Peyer's patch (tissue), 4 donors: Measurements from ENCODE around the gene AGAP3. TPM values are rescaled to one million over a fixed set of nuclear protein-coding genes. Genes with fewer than 3 reads are reported as not detected.

Experiments
- DNase-seq, 3 donors: peaks; one replicate each; pipeline ENCODE4 v3.0.0-alpha.2; 2017 to 2019
- H3K27ac ChIP-seq, 4 donors: fragments of 200-600 bp; sonication (generic); one replicate each; pipeline ENCODE4 v1.5.1; 2016 to 2019
- H3K27me3 ChIP-seq, 2 donors: fragments of 200-600 bp; sonication (generic); one replicate each; pipeline ENCODE4 v1.5.1; 2019
- H3K36me3 ChIP-seq, 3 donors: fragments of 200-600 bp; sonication (generic); one replicate each; pipeline ENCODE4 v1.5.1; 2016 to 2019
- H3K4me1 ChIP-seq, 4 donors: fragments of 200-600 bp; sonication (generic); one replicate each; pipeline ENCODE4 v1.5.1; 2016 to 2019
- H3K4me3 ChIP-seq, 4 donors: fragments of 200-600 bp; sonication (generic); 1 replicate in 3 of 4; 2 replicates in 1 of 4; pipeline ENCODE4 v1.5.1; 2016 to 2019; ENCODE audit warnings: mild to moderate bottlenecking in 1 of 4
- H3K9me3 ChIP-seq, 4 donors: fragments of 200-600 bp; sonication (generic); one replicate each; pipeline ENCODE4 v1.5.1; 2016 to 2019; ENCODE audit warnings: mild to moderate bottlenecking in 1 of 4
- POLR2A ChIP-seq, 2 donors: fragments of 450-650 bp; IDR thresholded peaks; one replicate each; pipeline ENCODE4 v1.5.1; 2017; ENCODE audit warnings: antibody characterized with exemption in 2 of 2, mild to moderate bottlenecking in 2 of 2, moderate library complexity in 2 of 2
- total RNA-seq, 4 donors: library from RNA; depleted of rRNA; stranded (reverse); fragments of >200 nt; gene quantifications; one replicate each; pipeline ENCODE4 v1.1.0, GENCODE V29; 2016
- TF ChIP-seq, protein P1 (sequence below), 6 experiments: fragments of 450-650 bp in 4 of 6; fragments of 200-600 bp in 2 of 6; sonication (generic) in 1 of 6; IDR thresholded peaks; one replicate each; pipeline ENCODE4 v1.5.1; 2017 to 2019; ENCODE audit warnings: antibody characterized with exemption in 6 of 6, mild to moderate bottlenecking in 3 of 6, moderate library complexity in 1 of 6

AGAP3 gene
- total RNA-seq, 4 donors from 2014 or later: 91.6 to 123 (median 101) TPM

GRCh38 chr7:151094675-151095074, 8.4 kb downstream of the AGAP3 start:
- TF ChIP-seq, protein P1, sequence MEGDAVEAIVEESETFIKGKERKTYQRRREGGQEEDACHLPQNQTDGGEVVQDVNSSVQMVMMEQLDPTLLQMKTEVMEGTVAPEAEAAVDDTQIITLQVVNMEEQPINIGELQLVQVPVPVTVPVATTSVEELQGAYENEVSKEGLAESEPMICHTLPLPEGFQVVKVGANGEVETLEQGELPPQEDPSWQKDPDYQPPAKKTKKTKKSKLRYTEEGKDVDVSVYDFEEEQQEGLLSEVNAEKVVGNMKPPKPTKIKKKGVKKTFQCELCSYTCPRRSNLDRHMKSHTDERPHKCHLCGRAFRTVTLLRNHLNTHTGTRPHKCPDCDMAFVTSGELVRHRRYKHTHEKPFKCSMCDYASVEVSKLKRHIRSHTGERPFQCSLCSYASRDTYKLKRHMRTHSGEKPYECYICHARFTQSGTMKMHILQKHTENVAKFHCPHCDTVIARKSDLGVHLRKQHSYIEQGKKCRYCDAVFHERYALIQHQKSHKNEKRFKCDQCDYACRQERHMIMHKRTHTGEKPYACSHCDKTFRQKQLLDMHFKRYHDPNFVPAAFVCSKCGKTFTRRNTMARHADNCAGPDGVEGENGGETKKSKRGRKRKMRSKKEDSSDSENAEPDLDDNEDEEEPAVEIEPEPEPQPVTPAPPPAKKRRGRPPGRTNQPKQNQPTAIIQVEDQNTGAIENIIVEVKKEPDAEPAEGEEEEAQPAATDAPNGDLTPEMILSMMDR (IDR thresholded peaks at IDR 0.05): no peak
- TF ChIP-seq POLR2A (IDR thresholded peaks at IDR 0.05): no peak
- no peak overlapping the region for H3K27ac ChIP-seq
- H3K27me3 ChIP-seq: no peaks in the 10 kb centered on the region
- no peak for DNase-seq
- H3K4me3 ChIP-seq: no peak overlapping the region
- H3K9me3 ChIP-seq: no peaks in the 10 kb centered on the region
- H3K4me1 ChIP-seq: peaks cover 0 to 24% (median 0%) of the 10 kb centered on the region in 4 donors
- H3K36me3 ChIP-seq: peaks cover 0 to 5% (median 0%) of the 10 kb centered on the region in 3 donors

DNA sequence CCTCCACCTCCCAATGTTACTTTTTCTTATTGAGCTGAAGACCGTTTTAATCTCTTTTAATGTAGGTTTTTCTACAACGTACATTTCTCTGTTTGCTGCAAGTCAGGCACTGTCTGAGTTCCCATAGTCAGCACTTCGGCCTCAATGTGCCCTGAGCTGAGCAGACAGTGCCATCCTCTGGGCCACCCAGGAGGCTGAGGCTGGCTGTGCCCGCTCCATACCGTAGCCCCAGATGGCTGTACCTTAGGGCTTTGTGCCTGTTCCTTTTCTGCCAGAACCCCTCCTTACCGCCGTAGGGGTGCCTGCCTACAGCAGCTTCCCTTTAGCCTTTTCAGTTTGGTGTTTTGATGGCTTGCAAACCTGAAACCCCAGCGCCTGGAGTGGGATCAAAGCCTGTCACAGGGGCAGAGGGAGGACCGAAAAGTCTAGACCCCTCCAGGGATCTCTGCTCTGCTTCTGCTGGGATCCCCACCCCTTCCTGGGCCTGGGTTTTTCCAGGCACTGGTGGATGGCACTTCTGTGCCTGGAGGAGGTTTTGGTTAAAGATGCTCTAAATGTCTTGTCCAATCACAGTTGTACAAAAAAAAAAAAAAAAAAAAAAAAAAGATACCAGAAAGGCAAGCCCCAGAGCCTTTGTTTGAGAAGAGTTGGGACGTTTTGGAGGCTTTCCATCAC, 9.0 kb downstream of the AGAP3 start:
- Histone ChIP-seq H3K4me1 (peaks cover 0 to 24% (median 0%) of the 10 kb centered on the region in 4 donors), H3K4me3 (no peak overlapping the region), H3K27ac (no peak overlapping the region), H3K27me3 (no peaks in the 10 kb centered on the region), H3K36me3 (peaks cover 0 to 5% (median 0%) of the 10 kb centered on the region in 3 donors), H3K9me3 (no peaks in the 10 kb centered on the region)
- DNase-seq: no peak
- TF ChIP-seq POLR2A (IDR thresholded peaks at IDR 0.05): no peak
- TF ChIP-seq, protein P1 (IDR thresholded peaks at IDR 0.05): no peak

DNA sequence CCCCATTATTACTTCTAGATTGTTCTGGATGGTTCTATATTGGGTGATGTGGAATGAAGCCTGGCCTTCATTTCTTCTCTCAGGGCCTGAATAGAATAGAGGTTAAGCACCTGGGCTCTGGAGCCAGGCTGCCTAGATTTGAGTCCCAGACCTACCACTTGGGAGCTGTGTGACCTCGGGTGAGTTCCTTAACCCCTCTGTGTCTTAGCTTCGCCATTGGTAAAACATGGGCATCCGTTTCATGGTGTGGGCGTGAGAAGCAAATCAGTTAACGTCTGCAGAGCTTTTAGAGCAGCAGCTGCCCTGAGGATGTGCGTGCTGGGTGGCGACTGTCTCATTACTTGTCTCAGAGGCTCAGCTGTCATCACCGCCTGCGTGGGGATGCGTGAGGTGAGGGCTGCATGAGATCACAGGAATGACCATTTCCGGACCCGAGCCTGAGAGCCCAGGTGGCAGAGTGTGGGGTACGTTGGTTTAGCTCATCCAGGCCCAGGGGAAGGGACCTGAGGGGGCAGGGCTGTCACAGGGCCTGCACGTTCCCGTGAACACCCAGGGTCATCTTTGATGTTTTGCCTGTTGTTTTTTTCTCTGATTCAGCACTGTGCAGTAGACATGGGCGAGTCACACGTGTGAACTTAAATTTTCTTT, 9.7 kb downstream of the AGAP3 start:
- H3K4me3 ChIP-seq: no peak overlapping the region
- no peaks in the 10 kb centered on the region for H3K9me3 ChIP-seq
- DNase-seq: no peak
- H3K27ac ChIP-seq: no peak overlapping the region
- peaks cover 0 to 5% (median 0%) of the 10 kb centered on the region in 3 donors for H3K36me3 ChIP-seq
- no peaks in the 10 kb centered on the region for H3K27me3 ChIP-seq
- H3K4me1 ChIP-seq: peaks cover 0 to 20% (median 0%) of the 10 kb centered on the region in 4 donors
- TF ChIP-seq POLR2A (IDR thresholded peaks at IDR 0.05): no peak
- TF ChIP-seq, protein P1 (IDR thresholded peaks at IDR 0.05): no peak

DNA sequence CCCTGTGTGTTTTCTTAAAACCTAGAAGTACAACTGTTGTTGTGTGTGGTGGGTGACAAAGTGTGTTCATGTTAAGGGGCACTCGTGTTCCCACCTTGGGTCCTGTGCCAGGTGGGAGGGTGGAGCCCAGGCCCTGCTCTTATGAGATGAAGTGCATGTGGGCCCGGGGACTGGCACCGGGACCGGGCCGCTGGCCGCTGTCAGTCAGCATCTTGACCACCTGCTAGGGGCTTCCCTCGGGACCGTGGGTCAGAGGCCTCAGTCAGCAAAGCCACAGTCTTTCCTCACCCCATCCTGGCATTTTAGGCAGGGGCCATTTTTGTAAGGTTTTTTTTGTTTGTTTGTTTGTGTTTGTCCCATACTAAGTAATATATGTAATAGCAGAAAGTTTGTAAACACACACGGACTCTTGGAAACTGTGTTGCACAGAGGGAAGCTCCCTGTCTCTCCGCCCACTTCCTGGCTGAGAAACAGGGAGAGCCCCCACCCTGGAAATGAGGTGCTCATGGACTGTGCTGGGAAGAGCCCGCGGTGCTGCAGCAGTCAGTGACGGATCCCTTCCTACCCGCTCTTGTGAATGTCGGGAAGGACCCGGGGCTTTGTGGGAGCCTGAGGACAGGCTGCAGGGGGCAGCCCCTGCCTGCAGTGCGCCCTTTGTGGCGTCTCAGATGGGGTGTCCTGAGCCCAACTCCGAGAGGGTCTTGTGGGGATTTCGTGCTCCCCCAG, 13.4 kb downstream of the AGAP3 start:
- DNase-seq: no peak
- H3K9me3 ChIP-seq: no peaks in the 10 kb centered on the region

GRCh38 chr7:151100921-151101320, 14.6 kb downstream of the AGAP3 start:
- H3K4me3 ChIP-seq: no peak overlapping the region
- no peaks in the 10 kb centered on the region for H3K27me3 ChIP-seq
- no peaks in the 10 kb centered on the region for H3K9me3 ChIP-seq
- no peak overlapping the region for H3K27ac ChIP-seq
- DNase-seq: no peak
- TF ChIP-seq, protein P1 (IDR thresholded peaks at IDR 0.05): no peak
- TF ChIP-seq POLR2A (IDR thresholded peaks at IDR 0.05): no peak
- peaks cover 0 to 22% (median 0%) of the 10 kb centered on the region in 4 donors for H3K4me1 ChIP-seq
- H3K36me3 ChIP-seq: peaks cover 0 to 9% (median 0%) of the 10 kb centered on the region in 3 donors

More for the DNA sequence above, 13.4 kb downstream of the AGAP3 start:
- Histone ChIP-seq H3K4me1 (peaks cover 0 to 17% (median 0%) of the 10 kb centered on the region in 4 donors), H3K4me3 (no peak overlapping the region), H3K27ac (no peak overlapping the region), H3K27me3 (no peaks in the 10 kb centered on the region), H3K36me3 (peaks cover 0 to 4% (median 0%) of the 10 kb centered on the region in 3 donors)
- TF ChIP-seq POLR2A (IDR thresholded peaks at IDR 0.05): no peak
- TF ChIP-seq, protein P1 (IDR thresholded peaks at IDR 0.05): no peak
